Activated T-cell treated with anti-CD3 and anti-CD28 coated beads, Interleukin-2, amount 50 U/mL, for 24 hours (primary cell): ENCODE results near the gene PRMT3.
"Not testable (repeated sequence)": the region's sequence is repeated elsewhere in the genome, so short reads cannot be mapped to it uniquely, and the experiment has no call there.

Experiments used
- DNase-seq: peaks from one replicate; pipeline ENCODE4 v3.0.0-alpha.2; 2020
- H3K27ac Mint-ChIP-seq: 2 replicates; pipeline ENCODE4 v1.8.0; 2020; ENCODE audit warnings: mild to moderate bottlenecking, mixed read lengths
- H3K27me3 Mint-ChIP-seq: 2 replicates; pipeline ENCODE4 v1.8.0; 2020; ENCODE audit warnings: mixed read lengths
- H3K36me3 Mint-ChIP-seq: 2 replicates; pipeline ENCODE4 v1.8.0; 2020; ENCODE audit warnings: low read depth, mixed read lengths
- H3K4me1 Mint-ChIP-seq: 2 replicates; pipeline ENCODE4 v1.8.0; 2020; ENCODE audit warnings: low read depth, mixed read lengths
- H3K4me3 Mint-ChIP-seq: 2 replicates; pipeline ENCODE4 v1.8.0; 2020; ENCODE audit warnings: mild to moderate bottlenecking, moderate library complexity, mixed read lengths
- H3K9me3 Mint-ChIP-seq: 2 replicates; pipeline ENCODE4 v1.8.0; 2020; ENCODE audit warnings: mixed read lengths

The PRMT3 gene

DNA sequence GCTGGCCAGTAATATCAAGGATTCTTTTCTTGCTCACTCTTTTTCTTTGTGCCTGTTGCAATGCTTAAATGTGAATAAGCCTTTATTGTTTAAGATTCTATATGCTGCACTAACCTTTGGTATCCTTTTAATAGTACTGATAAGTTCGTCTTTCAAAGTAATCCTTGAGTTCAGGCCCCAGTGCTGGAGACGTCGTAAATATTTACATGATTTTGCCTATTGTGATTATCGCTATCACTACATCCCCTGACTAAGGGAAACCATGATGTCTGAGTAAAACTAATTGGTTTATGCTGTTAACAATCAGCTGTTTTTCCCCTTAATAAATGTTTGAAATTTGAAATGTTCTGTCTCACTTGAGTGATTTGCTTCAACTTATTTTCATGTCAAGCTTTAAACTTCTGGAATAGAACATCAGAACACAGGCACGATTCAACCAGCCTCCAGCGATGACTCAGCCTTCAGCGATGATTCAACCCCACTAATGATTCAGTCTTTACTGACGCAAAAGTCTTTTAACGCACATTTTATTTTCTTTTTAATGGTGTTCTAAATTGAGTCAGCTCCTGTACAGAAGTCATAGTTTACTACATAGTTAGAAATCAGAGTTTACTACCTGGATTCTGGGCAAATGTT lies 20.1 kb upstream of the PRMT3 start:
- peak overlapping the region; percentile 91 for H3K27ac Mint-ChIP-seq
- peak; percentile 67 for DNase-seq
- H3K36me3 Mint-ChIP-seq: peaks cover 76% of the 10 kb centered on the region
- H3K9me3 Mint-ChIP-seq: no peaks in the 10 kb centered on the region
- peak overlapping the region; percentile 64 for H3K4me3 Mint-ChIP-seq
- peaks cover 69% of the 10 kb centered on the region for H3K4me1 Mint-ChIP-seq
- no peaks in the 10 kb centered on the region for H3K27me3 Mint-ChIP-seq

DNA sequence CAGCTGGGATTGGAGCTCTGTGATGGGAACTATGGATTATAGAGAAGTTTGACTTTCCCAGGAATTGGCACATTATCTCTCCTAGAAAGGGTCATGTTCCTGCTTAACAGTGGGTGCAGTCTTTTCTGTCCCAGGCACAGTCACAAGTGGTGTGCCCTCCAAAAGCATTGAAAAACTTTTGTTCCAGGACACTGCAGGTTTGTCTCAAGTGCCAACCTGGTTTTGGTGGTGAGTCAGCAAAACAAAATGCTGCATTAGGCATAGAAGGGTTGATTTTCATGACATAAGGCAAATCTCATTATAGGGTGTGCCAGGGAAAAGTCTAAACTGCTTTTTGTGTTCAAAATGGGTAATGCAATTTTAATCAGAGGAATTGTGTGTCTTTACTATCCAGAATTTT lies 19.1 kb upstream of the PRMT3 start:
- no peak for DNase-seq
- Mint-ChIP-seq H3K4me3 (peak overlapping the region; percentile 15), H3K4me1 (peaks cover 61% of the 10 kb centered on the region), H3K27ac (peak overlapping the region; percentile 82), H3K9me3 (no peaks in the 10 kb centered on the region), H3K27me3 (no peaks in the 10 kb centered on the region), H3K36me3 (peaks cover 79% of the 10 kb centered on the region)

DNA sequence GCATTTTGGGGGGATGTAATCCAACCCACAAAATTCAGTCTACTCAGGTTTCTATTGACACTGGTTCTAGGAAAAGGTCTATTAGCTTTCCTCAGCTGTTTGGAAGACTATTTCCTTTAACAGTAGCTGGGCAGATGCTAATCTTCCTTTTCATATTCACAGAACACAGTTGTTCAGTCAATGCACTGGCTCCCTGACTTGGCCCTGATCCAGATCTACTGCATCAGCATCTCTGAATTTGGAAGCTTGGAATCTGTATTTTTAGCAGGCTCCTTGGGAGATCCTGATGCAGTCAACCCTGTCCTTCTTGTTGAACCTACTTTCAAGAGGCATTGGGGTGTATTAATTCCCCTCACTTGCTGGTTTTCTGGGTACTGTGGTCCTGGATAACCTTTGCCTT lies 17.7 kb upstream of the PRMT3 start:
- H3K4me3 Mint-ChIP-seq: no peak overlapping the region

DNA sequence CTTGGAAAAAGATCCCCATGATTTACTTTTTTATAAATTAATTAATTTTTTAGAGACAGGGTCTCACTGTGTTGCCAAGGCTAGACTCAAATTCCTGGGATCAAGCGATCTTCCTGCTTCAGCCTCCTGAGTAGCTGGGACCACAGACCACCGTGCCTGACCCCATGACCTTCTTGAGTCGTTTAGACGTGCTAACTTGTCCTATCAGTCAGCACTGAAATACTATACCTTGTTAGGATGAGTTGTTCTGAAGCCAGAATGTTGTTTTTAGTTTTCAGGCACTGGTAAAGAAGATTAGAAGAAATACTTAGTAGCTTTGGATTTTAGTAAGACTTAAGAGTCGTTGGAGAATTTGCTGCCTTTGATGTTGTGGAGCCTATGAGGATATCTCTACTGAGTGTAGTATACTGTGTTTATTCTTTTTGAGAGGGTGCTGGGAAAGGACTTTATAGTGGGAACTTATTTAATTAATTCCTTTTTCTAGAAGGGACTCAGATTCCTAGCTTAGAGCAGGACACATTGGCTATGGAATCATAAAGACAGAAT lies 15.4 kb upstream of the PRMT3 start:
- H3K36me3 Mint-ChIP-seq: peaks cover 84% of the 10 kb centered on the region
- H3K27me3 Mint-ChIP-seq: no peaks in the 10 kb centered on the region
- peaks cover 49% of the 10 kb centered on the region for H3K4me1 Mint-ChIP-seq
- H3K9me3 Mint-ChIP-seq: no peaks in the 10 kb centered on the region
- no peak overlapping the region for H3K4me3 Mint-ChIP-seq
- no peak for DNase-seq
- peak overlapping the region; percentile 18 for H3K27ac Mint-ChIP-seq

More for the DNA sequence above, 17.7 kb upstream of the PRMT3 start:
- no peaks in the 10 kb centered on the region for H3K27me3 Mint-ChIP-seq
- H3K27ac Mint-ChIP-seq: no peak overlapping the region
- peaks cover 65% of the 10 kb centered on the region for H3K4me1 Mint-ChIP-seq
- H3K9me3 Mint-ChIP-seq: no peaks in the 10 kb centered on the region
- no peak for DNase-seq
- H3K36me3 Mint-ChIP-seq: peaks cover 85% of the 10 kb centered on the region

DNA sequence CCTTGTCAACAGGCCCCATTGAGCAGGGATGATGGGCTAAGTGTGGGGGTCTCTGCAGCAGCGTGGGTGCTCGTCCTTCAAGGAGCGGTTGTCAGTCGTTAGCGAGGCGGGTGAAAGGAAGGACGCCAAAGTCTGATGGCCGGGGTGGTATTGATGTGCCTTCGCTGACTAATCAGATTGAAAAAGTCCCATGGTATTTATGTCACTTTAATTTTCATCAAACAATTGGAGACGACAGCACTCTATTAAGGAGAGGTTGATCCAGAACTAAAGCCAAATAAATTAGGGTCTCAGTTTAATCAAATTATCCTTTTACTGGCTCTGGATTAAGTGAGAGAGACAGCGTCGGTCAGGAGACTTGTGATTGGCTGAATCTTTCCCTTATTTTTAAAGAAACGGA lies 14.4 kb upstream of the PRMT3 start:
- no peak overlapping the region for H3K4me3 Mint-ChIP-seq
- DNase-seq: no peak
- H3K27ac Mint-ChIP-seq: no peak overlapping the region
- peaks cover 41% of the 10 kb centered on the region for H3K4me1 Mint-ChIP-seq
- H3K9me3 Mint-ChIP-seq: no peaks in the 10 kb centered on the region
- peaks cover 86% of the 10 kb centered on the region for H3K36me3 Mint-ChIP-seq
- H3K27me3 Mint-ChIP-seq: no peaks in the 10 kb centered on the region

DNA sequence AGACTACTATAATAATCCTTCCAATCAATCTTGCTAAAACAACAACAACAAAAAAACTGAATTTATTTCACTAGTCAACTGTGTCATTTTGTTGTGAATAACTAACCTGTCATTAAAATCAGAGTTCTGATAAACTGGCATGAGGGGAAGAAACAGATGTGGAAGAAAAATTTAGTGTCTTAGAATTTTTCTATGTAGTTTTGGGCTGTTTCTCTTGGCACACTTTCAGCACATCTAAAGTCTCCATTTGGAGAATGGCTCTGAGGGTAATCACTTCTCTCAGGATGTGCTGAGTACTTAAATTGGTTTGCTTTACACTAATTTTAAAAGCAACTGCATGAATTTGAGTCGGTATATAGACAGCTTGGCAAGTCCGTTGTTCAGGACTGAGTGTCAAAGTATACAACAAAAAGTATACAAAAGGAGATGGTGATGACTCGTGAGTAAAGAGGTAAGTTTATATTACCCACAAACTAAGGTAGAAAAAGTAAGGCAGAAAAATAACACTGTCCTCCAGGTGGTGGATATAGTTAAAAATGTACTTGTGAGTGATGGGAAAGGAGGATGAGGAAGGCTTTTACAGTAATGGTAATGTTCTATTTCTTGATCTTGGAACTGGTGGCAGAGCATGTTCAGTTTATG lies 13.8 kb upstream of the PRMT3 start:
- DNase-seq: no peak
- no peaks in the 10 kb centered on the region for H3K9me3 Mint-ChIP-seq
- H3K4me1 Mint-ChIP-seq: peaks cover 36% of the 10 kb centered on the region
- H3K4me3 Mint-ChIP-seq: no peak overlapping the region
- H3K27me3 Mint-ChIP-seq: no peaks in the 10 kb centered on the region
- H3K36me3 Mint-ChIP-seq: peaks cover 86% of the 10 kb centered on the region
- H3K27ac Mint-ChIP-seq: peak overlapping the region; percentile 13

DNA sequence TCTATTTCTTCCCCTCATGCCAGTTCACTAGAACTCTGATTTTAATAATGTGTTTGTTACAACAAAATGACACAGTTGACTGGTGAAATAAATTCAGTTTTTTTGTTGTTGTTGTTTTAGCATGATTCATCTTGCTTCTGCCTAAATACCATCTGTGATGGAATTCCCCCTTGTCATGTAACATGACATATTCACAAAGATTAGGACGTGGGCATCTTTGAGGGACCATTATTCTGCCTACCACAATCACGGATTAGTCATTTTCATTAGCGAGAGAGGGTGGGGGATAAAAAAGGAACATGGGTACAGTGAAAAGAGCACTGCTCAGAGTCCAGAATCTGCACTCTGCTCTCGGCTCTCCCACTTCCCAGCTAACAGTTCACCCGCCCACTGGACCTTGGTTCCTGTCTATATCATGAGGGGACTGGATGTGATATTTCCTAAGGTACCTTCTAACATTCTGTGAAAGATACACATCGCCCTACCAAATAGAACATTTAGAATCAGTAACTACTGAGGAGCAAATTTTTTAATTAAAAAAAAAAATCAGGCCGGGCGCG lies 12.7 kb upstream of the PRMT3 start:
- DNase-seq: no peak
- Mint-ChIP-seq H3K9me3 (no peaks in the 10 kb centered on the region), H3K27me3 (no peaks in the 10 kb centered on the region), H3K36me3 (peaks cover 86% of the 10 kb centered on the region), H3K4me1 (peaks cover 24% of the 10 kb centered on the region), H3K27ac (peak overlapping the region; percentile 42), H3K4me3 (no peak overlapping the region)

DNA sequence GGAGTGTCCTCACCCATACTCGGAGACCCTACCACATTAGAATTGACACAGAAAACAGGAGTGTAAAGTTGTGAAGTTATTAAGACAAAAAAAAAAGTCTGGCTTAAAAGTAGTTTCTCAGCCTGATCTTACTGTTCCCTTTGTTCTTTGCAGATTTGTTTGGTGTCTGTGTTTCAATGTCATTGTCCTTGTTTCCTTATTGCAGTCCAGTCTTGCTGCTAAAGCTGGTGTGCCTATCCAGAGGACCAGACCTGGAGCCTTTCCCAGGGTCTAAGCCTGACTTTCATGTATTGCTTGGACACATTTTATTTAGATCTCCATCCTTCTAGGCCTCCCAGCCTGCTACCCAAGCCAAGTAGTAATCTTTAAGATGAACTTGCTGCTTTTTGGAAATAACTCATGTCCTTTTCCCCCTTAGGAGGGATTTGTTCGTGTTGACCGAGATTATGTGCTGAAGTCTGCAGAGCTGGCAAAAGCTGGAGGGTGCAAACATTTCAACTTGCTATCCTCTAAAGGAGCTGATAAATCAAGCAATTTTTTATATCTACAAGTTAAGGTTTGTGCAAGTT lies 11.3 kb upstream of the PRMT3 start:
- no peak overlapping the region for H3K4me3 Mint-ChIP-seq
- H3K36me3 Mint-ChIP-seq: peaks cover 83% of the 10 kb centered on the region
- DNase-seq: no peak
- H3K9me3 Mint-ChIP-seq: no peaks in the 10 kb centered on the region
- no peaks in the 10 kb centered on the region for H3K27me3 Mint-ChIP-seq
- H3K4me1 Mint-ChIP-seq: peaks cover 20% of the 10 kb centered on the region
- no peak overlapping the region for H3K27ac Mint-ChIP-seq

DNA sequence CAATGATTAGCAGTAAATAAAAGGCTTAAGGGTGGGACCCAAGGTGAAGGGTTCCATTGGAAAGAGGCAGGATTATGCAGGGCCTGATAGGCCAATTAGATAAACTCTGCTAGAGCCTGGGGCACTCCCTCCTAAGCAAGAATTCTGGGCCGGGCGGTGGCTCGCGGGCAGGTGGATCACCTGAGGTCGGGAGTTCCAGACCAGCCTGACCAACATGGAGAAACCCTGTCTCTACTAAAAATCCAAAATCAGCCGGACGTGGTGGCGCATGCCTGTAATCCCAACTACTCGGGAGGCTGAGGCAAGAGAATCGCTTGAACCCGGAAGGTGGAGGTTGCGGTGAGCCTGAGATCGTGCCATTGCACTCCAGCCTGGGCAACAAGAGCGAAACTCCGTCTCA lies 1.5 kb upstream of the PRMT3 start:
- Mint-ChIP-seq H3K4me3 (peak overlapping the region; percentile 97), H3K36me3 (peaks cover 79% of the 10 kb centered on the region), H3K4me1 (peaks cover 29% of the 10 kb centered on the region), H3K27ac (peak overlapping the region; percentile 100)
- not testable (repeated sequence) for H3K27me3 Mint-ChIP-seq, H3K9me3 Mint-ChIP-seq, DNase-seq

DNA sequence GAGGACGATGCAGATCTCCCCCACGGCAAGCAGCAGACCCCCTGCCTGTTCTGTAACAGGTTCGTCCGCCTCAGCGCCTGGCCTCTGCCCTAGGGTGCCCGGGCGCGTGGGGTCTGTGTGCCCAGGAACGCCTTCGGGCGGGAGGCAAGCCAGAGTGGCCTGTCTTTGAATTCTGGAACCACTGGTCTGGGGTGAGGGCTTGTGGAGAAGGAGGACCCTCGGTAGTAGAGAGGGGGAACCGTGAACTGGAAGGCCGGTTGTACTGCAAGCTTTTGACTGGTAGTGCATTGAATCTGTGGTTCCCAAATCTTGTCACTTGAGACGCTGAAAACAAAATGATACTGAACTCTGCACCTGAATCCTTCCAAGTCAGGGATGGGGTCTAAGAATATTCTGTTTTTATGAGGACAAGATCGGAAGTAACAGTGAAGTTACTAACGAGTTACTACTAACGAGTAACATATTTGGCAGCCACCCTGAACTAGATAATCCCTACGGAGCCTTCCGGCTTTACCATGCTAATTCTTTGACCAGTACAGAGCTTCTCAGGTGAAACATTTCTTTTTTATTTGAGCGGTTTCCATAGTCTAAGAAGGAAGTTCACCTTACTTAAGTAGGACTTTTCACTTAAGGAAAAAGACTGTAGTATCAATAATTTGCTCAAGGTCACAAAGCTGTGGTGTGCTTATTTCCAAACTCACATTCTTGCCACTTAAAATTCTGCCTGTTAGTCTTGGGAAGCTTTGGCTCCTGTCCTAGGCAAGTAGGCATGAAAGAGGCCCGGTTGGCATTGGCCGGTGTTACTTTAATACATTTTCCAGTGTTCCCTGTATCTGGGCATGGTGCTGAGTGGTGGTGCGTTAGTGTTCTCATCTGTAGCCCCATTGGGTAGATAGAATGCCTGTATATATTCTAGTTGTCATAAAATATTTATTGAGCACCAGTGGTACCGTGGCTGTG lies 860 bp downstream of the PRMT3 start:
- DNase-seq: peak; percentile 78
- peak overlapping the region; percentile 100 for H3K27ac Mint-ChIP-seq
- peaks cover 83% of the 10 kb centered on the region for H3K36me3 Mint-ChIP-seq
- peak overlapping the region; percentile 97 for H3K4me3 Mint-ChIP-seq
- no peaks in the 10 kb centered on the region for H3K9me3 Mint-ChIP-seq
- H3K27me3 Mint-ChIP-seq: no peaks in the 10 kb centered on the region
- peaks cover 41% of the 10 kb centered on the region for H3K4me1 Mint-ChIP-seq

DNA sequence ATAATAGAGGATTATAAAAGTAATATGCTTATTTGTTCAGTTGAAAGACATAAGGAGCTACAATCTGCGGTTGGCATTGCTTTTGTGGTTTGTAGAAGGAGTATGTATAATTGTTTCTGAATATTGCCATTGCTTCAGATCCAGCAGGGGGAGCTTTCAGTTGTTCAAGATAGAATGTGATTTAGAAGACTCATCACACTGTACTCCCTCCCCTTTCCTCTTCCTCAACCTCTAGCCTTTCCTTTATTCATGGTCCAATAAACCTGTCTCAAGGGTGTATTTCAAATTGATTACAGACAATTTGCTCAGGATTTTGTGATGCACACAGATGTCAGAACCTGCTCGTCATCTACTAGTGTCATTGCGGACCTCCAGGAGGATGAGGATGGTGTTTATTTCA lies 9.8 kb downstream of the PRMT3 start:
- H3K9me3 Mint-ChIP-seq: no peaks in the 10 kb centered on the region
- H3K27me3 Mint-ChIP-seq: no peaks in the 10 kb centered on the region
- no peak overlapping the region for H3K27ac Mint-ChIP-seq
- H3K4me1 Mint-ChIP-seq: peaks cover 27% of the 10 kb centered on the region
- no peak overlapping the region for H3K4me3 Mint-ChIP-seq
- DNase-seq: no peak
- peaks cover 88% of the 10 kb centered on the region for H3K36me3 Mint-ChIP-seq

DNA sequence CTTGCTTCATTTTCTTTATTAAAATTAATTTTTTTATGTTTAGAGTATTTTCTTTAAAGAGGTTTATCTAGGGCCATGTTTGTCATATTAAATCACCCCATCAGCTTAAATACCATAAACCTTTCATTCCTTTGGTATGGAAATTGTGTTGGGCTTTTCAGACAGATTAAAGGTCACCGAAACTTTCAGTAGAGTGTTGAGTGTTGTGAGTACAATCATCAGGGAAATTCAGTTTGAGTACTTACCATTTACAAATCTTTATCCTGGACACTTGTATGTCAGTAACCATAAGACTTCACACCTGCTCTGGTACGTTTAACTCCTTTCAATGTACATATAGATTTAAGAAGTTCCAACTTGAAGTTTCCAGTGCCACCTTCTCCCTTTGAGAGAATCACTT lies 12.0 kb downstream of the PRMT3 start:
- Mint-ChIP-seq H3K27ac (no peak overlapping the region), H3K27me3 (no peaks in the 10 kb centered on the region), H3K4me1 (peaks cover 19% of the 10 kb centered on the region), H3K9me3 (no peaks in the 10 kb centered on the region), H3K36me3 (peaks cover 85% of the 10 kb centered on the region), H3K4me3 (no peak overlapping the region)
- no peak for DNase-seq

DNA sequence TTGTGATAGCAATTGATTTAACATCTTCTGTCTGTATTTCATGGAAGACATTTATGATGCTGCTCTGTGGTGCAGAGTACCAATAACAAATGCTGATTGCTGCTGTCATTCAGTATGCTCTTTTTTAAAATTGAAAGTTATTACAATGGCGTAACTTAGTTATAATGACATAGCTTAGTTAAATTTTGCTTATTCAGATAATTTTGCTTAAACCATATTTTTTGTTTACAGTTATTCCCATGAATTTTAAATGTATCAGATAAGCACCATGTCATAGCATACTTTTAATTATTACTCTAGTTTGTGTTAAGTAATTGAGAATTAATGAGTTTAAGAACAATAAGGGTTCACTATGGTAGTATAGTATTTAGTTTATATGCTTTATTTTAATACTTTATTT lies 15.5 kb downstream of the PRMT3 start:
- Mint-ChIP-seq H3K27ac (no peak overlapping the region), H3K36me3 (peaks cover 82% of the 10 kb centered on the region), H3K27me3 (no peaks in the 10 kb centered on the region), H3K4me1 (peaks cover 5% of the 10 kb centered on the region), H3K9me3 (no peaks in the 10 kb centered on the region), H3K4me3 (no peak overlapping the region)
- DNase-seq: no peak

DNA sequence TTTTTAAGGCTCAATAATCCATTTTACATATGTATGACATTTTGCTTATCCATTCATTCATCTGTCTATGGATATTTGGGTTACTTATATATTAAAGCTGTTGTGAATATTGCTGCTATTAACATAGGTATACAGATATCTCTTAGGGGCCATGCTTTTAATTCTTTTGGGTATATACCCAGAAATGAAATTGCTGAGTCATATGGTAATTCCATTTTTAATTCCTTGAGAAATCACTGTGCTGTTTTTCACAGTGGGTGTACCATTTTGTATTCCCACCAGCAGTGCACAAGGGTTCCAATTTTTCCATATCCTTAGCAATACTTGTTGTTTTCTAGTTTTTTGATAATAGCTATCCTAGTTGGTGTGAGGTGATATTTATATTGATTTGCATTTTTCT lies 19.0 kb downstream of the PRMT3 start:
- H3K4me3 Mint-ChIP-seq: no peak overlapping the region
- H3K27me3 Mint-ChIP-seq: no peaks in the 10 kb centered on the region
- H3K4me1 Mint-ChIP-seq: peaks cover 3% of the 10 kb centered on the region
- no peaks in the 10 kb centered on the region for H3K9me3 Mint-ChIP-seq
- H3K36me3 Mint-ChIP-seq: peaks cover 80% of the 10 kb centered on the region
- no peak overlapping the region for H3K27ac Mint-ChIP-seq
- DNase-seq: no peak
